GM21528 (cell line): ENCODE results near the gene KRTCAP2.
"Not testable (repeated sequence)": the region's sequence is repeated elsewhere in the genome, so short reads cannot be mapped to it uniquely, and the experiment has no call there.

Experiments used
- ATAC-seq: cut with Tn5 transposase; IDR thresholded peaks from one replicate; pipeline ENCODE4 v1.9.1; 2021; ENCODE audit warnings: mild to moderate bottlenecking, moderate library complexity; ENCODE audit not compliant: unreplicated experiment, low FRiP score

The KRTCAP2 gene

GRCh38 chr1:155200920-155201319, 27.8 kb upstream of the KRTCAP2 start:
- no peak for ATAC-seq

DNA sequence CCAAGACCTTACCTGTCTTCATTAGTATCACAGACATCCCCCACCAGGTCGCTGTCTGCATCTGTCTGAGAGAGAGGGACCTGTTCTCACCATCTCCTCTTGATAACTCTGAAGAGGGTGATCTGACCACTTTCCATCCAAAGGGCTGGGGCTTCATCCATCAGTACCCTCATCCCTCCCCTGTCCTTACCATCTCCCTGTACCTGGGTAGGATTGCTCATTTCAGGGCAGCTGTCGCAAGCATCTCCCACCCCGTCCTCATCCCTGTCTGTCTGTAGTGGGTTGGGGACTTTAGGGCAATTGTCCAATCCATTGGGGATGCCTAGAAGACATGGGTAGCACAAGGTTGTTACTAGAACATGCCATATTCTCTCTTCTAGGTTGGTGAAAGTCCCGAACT, 26.7 kb upstream of the KRTCAP2 start:
- no peak for ATAC-seq

- no peak for ATAC-seq
Measured at GRCh38 chr1:155198547-155198906, 25.4 kb upstream of the KRTCAP2 start.

DNA sequence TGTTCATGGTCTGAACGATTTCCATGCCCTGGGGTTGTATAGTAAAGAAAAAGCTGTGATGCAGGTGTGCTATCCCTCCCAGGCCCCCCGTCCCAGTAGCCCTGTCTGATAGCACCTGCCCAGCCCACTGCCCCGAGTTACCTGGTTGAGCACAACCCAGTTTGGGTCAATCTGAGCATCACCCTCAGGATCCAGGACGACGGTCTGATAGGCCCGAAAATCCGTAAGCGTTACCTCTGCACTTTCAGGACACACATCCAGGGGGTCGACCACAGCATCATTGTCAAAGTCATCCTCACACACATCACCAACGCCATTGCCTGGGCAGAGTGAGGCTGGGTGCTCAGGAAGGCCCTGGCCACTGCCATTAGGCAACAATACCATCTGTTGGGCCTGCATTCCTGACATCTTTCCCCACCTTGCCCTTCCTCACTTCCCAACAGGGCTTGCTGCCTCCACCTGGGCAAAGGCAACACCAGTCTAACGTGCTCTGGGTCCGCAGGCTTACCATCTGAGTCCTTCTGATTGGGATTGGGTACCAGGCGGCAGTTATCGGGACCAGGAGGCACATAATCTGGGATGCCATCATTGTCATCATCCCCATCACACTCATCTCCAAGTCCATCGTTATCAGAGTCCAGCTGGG, 24.9 kb upstream of the KRTCAP2 start:
- ATAC-seq, result no peak

DNA sequence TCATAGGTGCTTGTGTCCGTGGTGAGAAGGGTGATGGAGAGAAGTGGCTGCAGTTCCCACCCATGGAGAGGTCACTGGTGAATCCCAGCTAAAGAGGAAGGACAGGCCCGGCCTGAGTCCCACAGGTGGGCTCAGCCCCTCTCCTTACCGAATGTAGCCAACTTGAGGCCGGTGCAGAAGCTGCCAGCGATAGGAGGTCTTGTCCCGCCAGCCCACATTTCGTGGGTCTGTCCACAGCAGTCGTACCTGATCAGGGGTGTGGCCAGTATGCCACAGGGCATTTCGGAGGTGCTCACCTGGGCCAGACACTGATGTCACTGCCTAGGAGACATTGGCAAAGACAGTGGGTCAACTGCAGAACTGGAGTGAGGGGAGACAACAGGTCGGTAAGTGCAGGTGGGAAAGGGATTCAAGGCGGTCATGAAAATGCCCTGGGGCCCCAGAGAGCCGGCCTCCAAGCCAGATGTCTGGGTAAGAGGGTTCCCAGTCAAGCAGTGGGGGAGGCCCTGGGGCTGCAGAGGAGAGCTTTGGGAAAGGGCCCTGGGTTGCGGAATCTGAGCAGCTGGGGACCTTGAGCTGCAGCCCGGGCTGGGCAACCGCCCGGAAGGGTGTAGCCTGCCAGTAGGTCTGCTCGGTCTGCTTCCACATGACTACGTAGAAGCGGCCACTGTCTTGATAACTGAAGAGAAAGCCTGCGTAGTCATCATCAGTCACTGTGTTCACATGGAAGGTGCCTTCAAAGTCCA, 24.0 kb upstream of the KRTCAP2 start:
- no peak for ATAC-seq

- ATAC-seq, result no peak
Measured at GRCh38 chr1:155196103-155196892, 23.2 kb upstream of the KRTCAP2 start.

DNA sequence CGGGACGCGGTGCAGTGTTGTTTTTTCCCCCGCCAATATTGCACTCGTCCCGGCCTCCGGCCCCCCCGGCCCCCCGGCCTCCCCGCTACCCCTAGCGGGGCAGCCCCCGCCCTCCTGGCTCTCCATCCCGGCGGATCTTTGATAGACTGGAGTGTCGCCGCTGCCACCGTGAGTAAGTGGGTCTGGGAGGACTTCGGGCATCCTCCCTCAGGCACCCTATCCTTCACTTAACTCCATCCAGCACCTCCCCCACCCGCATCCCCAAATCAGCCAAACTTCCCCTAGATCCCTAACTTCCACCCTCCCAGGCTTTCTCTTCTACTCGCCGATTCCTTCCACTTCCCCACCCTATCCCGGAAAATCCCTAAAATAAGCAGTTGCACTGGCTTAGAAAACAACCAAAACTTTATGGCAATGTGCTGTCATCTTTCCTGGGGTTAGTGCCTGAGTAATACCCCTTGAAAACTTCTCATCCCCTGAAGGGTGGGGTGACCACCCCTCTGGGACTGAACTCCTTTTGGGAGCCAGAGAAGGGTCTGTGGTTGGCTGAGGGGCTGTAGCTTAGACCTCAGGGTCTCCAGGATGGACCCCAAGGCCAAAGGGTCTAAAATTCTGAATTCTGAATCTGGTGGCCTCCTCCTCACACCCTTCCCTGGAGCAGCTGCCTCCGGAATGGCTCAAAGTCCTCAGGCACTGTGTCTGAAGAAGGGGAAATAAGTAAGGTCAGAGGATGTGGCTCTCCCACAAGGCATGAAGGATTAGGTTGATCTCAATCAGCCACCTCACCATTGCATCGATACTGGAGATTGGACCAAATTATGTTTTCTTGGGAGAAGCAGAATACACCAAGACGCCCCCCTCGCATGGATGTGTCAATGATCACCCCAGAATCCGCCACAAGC, 22.3 kb upstream of the KRTCAP2 start:
- ATAC-seq, result no peak

DNA sequence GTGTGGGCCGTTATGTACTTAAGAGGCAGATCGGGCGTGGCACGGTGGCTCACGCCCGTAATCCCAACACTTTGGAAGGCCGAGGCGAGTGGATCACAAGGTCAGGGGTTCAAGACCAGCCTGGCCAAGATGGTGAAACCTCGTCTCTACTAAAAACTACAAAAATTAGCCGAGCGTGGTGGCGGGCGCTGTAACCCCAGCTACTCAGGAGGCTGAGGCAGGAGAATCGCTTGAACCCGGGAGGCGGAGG, 20.8 kb upstream of the KRTCAP2 start:
- ATAC-seq, result not testable (repeated sequence)

DNA sequence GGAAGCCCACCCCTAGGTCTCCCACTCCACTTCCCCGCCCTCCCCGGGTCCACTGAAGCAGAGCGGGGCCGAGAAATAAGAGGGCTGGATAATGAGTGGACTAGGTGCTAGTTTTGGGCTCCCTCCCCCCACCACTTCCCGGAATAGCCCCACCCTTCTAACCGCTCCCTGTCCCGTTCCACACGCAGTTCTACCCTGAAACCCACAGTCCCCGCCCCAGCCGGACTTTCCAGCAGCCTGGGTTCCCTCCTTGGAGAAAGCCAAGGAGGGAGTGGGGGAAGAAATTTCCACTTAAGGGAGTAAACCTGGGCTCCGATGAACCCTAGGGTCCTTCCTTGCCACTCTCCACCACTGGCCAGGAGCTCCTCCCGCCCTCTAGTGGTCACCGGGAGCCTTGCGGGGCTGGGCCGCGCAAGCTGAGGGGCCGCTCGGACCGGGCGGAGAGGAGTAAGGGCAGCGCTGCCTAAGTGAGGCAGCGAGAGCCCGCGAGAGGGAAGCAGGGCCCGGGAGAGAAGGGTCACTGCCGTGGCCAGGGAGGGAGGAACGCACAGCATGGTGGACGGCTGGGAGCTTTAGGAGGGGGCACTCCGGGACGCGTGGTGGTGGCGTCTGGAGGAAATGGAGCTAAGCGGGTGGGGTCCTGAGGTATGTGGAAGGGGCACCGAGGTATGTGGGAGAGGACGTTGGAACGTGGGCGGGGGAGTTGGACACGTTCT, 20.3 kb upstream of the KRTCAP2 start:
- peak; percentile 66 for ATAC-seq

DNA sequence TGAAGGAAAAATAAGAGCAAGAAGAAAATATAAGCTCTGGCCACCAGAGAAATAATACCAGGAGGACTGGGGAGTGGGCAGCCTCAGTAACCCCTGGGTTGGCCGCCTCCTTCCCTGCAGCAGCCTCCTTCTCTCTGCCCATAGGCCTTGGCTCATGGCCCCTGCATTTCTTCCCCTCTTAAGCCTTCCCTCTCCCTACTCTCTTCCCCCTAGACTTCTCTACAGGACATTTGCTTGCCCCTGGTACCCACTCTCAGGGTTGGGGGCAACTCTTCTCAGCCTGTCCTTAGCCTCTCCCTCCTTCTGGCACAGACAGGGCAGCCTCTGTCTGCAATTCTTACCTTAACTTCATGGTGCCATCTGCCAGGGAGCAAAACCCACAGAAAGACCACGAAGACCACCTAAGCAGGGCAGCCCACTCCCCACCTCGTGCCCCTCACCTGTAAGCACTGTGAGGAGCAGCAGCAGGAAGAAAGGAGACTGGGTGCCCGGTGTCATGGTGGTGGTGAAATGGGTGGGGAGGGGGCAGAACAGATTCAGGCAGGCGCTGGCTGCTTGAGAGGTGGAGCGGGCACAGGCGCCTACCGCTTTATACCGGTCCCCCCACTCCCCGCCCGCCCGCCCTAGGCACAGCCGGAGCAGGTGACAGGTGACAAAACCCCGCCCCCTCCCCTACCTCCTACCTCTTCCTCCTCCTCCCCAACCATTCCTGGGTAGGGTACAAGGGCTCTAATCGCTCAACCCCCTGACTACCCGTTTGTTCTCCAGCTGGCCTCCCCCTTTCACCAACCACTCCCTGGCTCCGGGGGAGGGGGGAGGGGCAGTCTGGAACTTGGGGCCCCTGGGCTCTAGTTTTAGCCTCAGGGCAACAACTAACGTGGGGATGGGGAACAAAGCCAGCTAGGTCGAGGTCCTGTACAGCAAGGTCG, 19.5 kb upstream of the KRTCAP2 start:
- ATAC-seq, result no peak

- ATAC-seq, result no peak
Measured at GRCh38 chr1:155191904-155192303, 18.8 kb upstream of the KRTCAP2 start.

GRCh38 chr1:155189926-155190325, 16.8 kb upstream of the KRTCAP2 start:
- ATAC-seq, result not testable (repeated sequence)

DNA sequence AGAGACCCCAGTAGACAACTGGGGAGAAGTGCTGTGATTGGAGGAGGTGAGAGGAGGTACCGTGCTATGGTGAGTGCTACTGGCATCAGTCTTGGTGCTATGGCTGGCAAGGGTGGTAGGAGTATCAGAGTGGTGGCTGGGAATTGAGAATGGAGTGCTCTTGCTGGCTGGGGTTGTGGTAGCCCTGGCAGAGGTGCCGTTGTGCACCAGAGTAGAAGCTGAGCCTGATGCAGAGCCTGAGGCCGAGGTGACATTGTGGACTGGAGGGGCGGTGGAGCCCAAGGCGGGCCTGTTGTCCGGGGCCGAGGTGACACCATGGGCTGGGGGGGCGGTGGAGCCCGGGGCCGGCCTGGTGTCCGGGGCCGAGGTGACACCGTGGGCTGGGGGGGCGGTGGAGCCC, 15.2 kb upstream of the KRTCAP2 start:
- no peak for ATAC-seq

GRCh38 chr1:155187456-155187891, 14.4 kb upstream of the KRTCAP2 start:
- ATAC-seq, result no peak

GRCh38 chr1:155186794-155187455, 13.8 kb upstream of the KRTCAP2 start:
- no peak for ATAC-seq

GRCh38 chr1:155186067-155186793, 13.1 kb upstream of the KRTCAP2 start:
- no peak for ATAC-seq

GRCh38 chr1:155185783-155186066, 12.6 kb upstream of the KRTCAP2 start:
- peak; percentile 25 for ATAC-seq
